HepG2 (cell line): Measurements from ENCODE around the gene CMTR2. TPM values are rescaled to one million over a fixed set of nuclear protein-coding genes. Genes with fewer than 3 reads are reported as not detected.

Experiments used
- ASH2L ChIP-seq: fragments of 300-600, 200-600 bp; sonication (generic); IDR thresholded peaks from 2 replicates; pipeline ENCODE4 v1.7.0; 2017; ENCODE audit warnings: low read depth, mild to moderate bottlenecking, moderate library complexity, mixed read lengths, low read length; ENCODE audit not compliant: insufficient read length
- CHD4 ChIP-seq: fragments of 200-600 bp; sonication (generic); IDR thresholded peaks from 2 replicates; pipeline ENCODE4 v1.7.0; 2017; ENCODE audit warnings: mild to moderate bottlenecking, low read length, borderline replicate concordance
- KLF15 ChIP-seq: sonication (generic); formaldehyde crosslinking; IDR thresholded peaks from 2 replicates; pipeline ENCODE4 v1.8.1; 2023; ENCODE audit warnings: borderline replicate concordance, mild to moderate bottlenecking, inconsistent platforms, missing genetic modification reagents, mixed read lengths
- MAFG ChIP-seq: sonication (generic); formaldehyde crosslinking; IDR thresholded peaks from 2 replicates; pipeline ENCODE4 v1.5.1; 2020; ENCODE audit warnings: mild to moderate bottlenecking, missing genetic modification reagents
- MED13 ChIP-seq: sonication (generic); formaldehyde crosslinking; IDR thresholded peaks from 2 replicates; pipeline ENCODE4 v1.5.0; 2020; ENCODE audit warnings: missing genetic modification reagents
- NR2F6 ChIP-seq, 2 experiments: IDR thresholded peaks; 2 replicates each; pipeline ENCODE4 v1.6.1; 2016; ENCODE audit warnings: antibody characterized with exemption in 1 of 2, mild to moderate bottlenecking in 1 of 2
- NR3C1 ChIP-seq: sonication (generic); formaldehyde crosslinking; IDR thresholded peaks from 2 replicates; pipeline ENCODE4 v1.4.0; 2020; ENCODE audit warnings: missing genetic modification reagents
- RARA ChIP-seq: IDR thresholded peaks from 2 replicates; pipeline ENCODE4 v1.6.1; 2016; ENCODE audit warnings: missing genetic modification reagents, missing compliant biosample characterization
- RFX1 ChIP-seq: fragments of 450-650 bp; IDR thresholded peaks from 2 replicates; pipeline ENCODE4 v1.6.1; 2017
- SALL1 ChIP-seq: sonication (generic); formaldehyde crosslinking; IDR thresholded peaks from 2 replicates; pipeline ENCODE4 v1.8.0; 2022; ENCODE audit warnings: mild to moderate bottlenecking, missing genetic modification reagents
- SRF ChIP-seq: IDR thresholded peaks from 2 replicates; pipeline ENCODE4 v1.6.1; 2011; ENCODE audit warnings: mild to moderate bottlenecking, low read depth, low read length, moderate library complexity
- ZFP82 ChIP-seq: sonication (generic); formaldehyde crosslinking; IDR thresholded peaks from 2 replicates; pipeline ENCODE4 v1.5.1; 2020; ENCODE audit warnings: mild to moderate bottlenecking, missing genetic modification reagents, borderline replicate concordance
- ZNF224 ChIP-seq: sonication (generic); formaldehyde crosslinking; IDR thresholded peaks from 2 replicates; pipeline ENCODE4 v1.5.0; 2020; ENCODE audit warnings: mild to moderate bottlenecking, missing genetic modification reagents
- ZNF614 ChIP-seq: IDR thresholded peaks from 2 replicates; pipeline ENCODE4 v1.6.1; 2018; ENCODE audit warnings: missing biosample characterization, missing genetic modification reagents, inconsistent platforms, borderline replicate concordance
- ZNF891 ChIP-seq: sonication (generic); formaldehyde crosslinking; IDR thresholded peaks from 2 replicates; pipeline ENCODE4 v1.5.0; 2020; ENCODE audit warnings: mild to moderate bottlenecking, missing genetic modification reagents
- polyA plus RNA-seq, 8 experiments: library from polyadenylated mRNA; depleted of rRNA in 3 of 8; stranded (reverse) in 7 of 8; unstranded in 1 of 8; fragments of >200 nt; fragmentation: Illumina TruSeq in 4 of 8; extraction: Trizol in 4 of 8; gene quantifications; 2 replicates each; pipeline versions ENCODE4 v1.2.1 to v1.2.3, GENCODE V29; 2011 to 2016; ENCODE audit warnings: low read depth in 4 of 8, missing spikeins in 1 of 8, mixed read lengths in 1 of 8; ENCODE audit not compliant: insufficient read depth in 1 of 8
- total RNA-seq, 5 experiments: library from RNA; depleted of rRNA; stranded (reverse); fragments of >200 nt; fragmentation: Illumina TruSeq; extraction: Trizol; gene quantifications; 2 replicates each; pipeline ENCODE4 v1.2.3, GENCODE V29; 2016; ENCODE audit warnings: low read depth in 1 of 5
- TF ChIP-seq, protein P1 (sequence below): sonication (generic); formaldehyde crosslinking; conservative IDR thresholded peaks from 2 replicates; pipeline ENCODE4 v1.4.0; 2020; ENCODE audit warnings: missing genetic modification reagents
- TF ChIP-seq, protein P2 (sequence below): sonication (generic); formaldehyde crosslinking; IDR thresholded peaks from 2 replicates; pipeline ENCODE4 v1.8.1; 2022; ENCODE audit warnings: low read depth, mild to moderate bottlenecking, missing genetic modification reagents
- TF ChIP-seq, protein P3 (sequence below): IDR thresholded peaks from 2 replicates; pipeline ENCODE4 v1.6.1; 2012; ENCODE audit warnings: inconsistent platforms
- TF ChIP-seq, protein P4 (sequence below): sonication (generic); formaldehyde crosslinking; IDR thresholded peaks from 2 replicates; pipeline ENCODE4 v1.4.0; 2020; ENCODE audit warnings: missing genetic modification reagents

CMTR2 gene
- total and polyA plus RNA-seq, 2 of the 13 experiments (the other 11 are each of a cell fraction or from before 2014, with no cell fraction given), result 15.0 to 19.9 TPM

DNA sequence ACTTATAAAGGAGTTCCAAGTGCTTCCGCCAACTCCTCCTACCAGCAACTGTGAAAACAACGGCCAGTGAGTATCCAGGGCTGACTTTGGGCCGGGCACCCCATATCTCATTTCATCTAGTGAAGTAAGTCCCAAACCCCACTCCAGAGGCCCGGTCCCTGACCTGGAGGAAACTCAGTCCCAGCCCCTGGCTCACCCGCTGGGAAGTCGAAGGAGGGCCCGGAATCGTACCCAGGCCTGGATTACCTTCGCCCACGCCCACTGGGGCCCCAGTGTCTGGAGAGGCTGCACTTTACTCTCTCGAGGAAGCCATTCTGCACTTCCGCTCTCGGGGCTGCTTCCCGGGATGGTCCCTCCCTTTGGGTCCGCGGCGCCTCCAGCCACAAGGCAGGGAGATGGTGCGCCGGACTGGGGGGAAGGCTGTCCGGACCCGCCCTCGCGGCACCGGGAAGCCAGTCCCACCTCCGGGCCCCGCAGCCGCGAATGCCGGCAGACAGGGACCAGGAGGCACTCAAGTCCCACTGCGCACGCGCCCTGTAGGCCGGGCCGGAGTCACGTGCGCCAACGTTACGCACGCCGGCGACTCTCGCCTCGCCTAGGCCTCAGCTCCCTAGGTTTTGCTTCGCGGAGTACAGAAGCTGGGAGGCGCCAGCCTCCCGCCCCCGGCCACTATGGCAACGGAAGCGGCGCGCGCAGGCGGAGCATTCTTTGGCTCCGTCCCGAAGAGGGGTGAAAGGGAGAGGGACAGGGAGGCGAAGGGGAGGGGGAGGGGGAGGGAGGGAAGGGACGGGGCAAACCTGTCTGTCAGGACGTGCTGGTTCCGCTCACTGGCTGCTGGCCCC lies at the start of gene CMTR2 (continued):
- TF ChIP-seq ZNF614 (CRISPR knock-in tag) (peak; percentile 81), KLF15 (peak; percentile 90; the same call in 1 of the 2 replicates), ZFP82 (CRISPR knock-in tag) (peak; percentile 85; the same call in 1 of the 2 replicates), MED13 (peak; percentile 89), NR3C1 (CRISPR knock-in tag) (no peak), SALL1 (CRISPR knock-in tag) (peak; percentile 98), ZNF891 (CRISPR knock-in tag) (peak; percentile 100), CHD4 (no peak), ZNF224 (peak; percentile 100), SRF (no peak; the same call in 1 of the 2 replicates), MAFG (no peak), RFX1 (0 out of 2 replicates have a peak, but pooled peaks have one; percentile 33), RARA (peak; percentile 51), NR2F6 (IDR thresholded peaks at IDR 0.05) (no peak), NR2F6 (CRISPR knock-in tag; IDR thresholded peaks at IDR 0.05) (no peak; the same call in 1 of the 2 replicates), ASH2L (peak; percentile 91)
- TF ChIP-seq, protein P1, sequence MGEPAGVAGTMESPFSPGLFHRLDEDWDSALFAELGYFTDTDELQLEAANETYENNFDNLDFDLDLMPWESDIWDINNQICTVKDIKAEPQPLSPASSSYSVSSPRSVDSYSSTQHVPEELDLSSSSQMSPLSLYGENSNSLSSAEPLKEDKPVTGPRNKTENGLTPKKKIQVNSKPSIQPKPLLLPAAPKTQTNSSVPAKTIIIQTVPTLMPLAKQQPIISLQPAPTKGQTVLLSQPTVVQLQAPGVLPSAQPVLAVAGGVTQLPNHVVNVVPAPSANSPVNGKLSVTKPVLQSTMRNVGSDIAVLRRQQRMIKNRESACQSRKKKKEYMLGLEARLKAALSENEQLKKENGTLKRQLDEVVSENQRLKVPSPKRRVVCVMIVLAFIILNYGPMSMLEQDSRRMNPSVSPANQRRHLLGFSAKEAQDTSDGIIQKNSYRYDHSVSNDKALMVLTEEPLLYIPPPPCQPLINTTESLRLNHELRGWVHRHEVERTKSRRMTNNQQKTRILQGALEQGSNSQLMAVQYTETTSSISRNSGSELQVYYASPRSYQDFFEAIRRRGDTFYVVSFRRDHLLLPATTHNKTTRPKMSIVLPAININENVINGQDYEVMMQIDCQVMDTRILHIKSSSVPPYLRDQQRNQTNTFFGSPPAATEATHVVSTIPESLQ, result no peak
- TF ChIP-seq, protein P2, sequence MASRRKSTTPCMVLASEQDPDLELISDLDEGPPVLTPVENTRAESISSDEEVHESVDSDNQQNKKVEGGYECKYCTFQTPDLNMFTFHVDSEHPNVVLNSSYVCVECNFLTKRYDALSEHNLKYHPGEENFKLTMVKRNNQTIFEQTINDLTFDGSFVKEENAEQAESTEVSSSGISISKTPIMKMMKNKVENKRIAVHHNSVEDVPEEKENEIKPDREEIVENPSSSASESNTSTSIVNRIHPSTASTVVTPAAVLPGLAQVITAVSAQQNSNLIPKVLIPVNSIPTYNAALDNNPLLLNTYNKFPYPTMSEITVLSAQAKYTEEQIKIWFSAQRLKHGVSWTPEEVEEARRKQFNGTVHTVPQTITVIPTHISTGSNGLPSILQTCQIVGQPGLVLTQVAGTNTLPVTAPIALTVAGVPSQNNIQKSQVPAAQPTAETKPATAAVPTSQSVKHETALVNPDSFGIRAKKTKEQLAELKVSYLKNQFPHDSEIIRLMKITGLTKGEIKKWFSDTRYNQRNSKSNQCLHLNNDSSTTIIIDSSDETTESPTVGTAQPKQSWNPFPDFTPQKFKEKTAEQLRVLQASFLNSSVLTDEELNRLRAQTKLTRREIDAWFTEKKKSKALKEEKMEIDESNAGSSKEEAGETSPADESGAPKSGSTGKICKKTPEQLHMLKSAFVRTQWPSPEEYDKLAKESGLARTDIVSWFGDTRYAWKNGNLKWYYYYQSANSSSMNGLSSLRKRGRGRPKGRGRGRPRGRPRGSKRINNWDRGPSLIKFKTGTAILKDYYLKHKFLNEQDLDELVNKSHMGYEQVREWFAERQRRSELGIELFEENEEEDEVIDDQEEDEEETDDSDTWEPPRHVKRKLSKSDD (CRISPR knock-in tag), result no peak; the same call in 1 of the 2 replicates
- TF ChIP-seq, protein P3, sequence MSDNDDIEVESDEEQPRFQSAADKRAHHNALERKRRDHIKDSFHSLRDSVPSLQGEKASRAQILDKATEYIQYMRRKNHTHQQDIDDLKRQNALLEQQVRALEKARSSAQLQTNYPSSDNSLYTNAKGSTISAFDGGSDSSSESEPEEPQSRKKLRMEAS, result peak; percentile 99
- TF ChIP-seq, protein P4, sequence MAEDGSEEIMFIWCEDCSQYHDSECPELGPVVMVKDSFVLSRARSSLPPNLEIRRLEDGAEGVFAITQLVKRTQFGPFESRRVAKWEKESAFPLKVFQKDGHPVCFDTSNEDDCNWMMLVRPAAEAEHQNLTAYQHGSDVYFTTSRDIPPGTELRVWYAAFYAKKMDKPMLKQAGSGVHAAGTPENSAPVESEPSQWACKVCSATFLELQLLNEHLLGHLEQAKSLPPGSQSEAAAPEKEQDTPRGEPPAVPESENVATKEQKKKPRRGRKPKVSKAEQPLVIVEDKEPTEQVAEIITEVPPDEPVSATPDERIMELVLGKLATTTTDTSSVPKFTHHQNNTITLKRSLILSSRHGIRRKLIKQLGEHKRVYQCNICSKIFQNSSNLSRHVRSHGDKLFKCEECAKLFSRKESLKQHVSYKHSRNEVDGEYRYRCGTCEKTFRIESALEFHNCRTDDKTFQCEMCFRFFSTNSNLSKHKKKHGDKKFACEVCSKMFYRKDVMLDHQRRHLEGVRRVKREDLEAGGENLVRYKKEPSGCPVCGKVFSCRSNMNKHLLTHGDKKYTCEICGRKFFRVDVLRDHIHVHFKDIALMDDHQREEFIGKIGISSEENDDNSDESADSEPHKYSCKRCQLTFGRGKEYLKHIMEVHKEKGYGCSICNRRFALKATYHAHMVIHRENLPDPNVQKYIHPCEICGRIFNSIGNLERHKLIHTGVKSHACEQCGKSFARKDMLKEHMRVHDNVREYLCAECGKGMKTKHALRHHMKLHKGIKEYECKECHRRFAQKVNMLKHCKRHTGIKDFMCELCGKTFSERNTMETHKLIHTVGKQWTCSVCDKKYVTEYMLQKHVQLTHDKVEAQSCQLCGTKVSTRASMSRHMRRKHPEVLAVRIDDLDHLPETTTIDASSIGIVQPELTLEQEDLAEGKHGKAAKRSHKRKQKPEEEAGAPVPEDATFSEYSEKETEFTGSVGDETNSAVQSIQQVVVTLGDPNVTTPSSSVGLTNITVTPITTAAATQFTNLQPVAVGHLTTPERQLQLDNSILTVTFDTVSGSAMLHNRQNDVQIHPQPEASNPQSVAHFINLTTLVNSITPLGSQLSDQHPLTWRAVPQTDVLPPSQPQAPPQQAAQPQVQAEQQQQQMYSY (CRISPR knock-in tag), result peak; percentile 72; the same call in 1 of the 2 replicates
